GM12874 (cell line): Measurements from ENCODE around the gene INSIG1.
A peak's percentile ranks its signal among the peaks of the same experiment; 100 is the strongest.

Experiments used
- TF ChIP-seq, protein P1 (sequence below): IDR thresholded peaks from 2 replicates; pipeline ENCODE4 v1.5.1; 2011; ENCODE audit warnings: low read depth, mild to moderate bottlenecking, control low read depth, low read length, moderate library complexity; ENCODE audit not compliant: insufficient read depth

Gene INSIG1

GRCh38 chr7:155355745-155356144 is 58.1 kb downstream of the INSIG1 start:
- TF ChIP-seq, protein P1, sequence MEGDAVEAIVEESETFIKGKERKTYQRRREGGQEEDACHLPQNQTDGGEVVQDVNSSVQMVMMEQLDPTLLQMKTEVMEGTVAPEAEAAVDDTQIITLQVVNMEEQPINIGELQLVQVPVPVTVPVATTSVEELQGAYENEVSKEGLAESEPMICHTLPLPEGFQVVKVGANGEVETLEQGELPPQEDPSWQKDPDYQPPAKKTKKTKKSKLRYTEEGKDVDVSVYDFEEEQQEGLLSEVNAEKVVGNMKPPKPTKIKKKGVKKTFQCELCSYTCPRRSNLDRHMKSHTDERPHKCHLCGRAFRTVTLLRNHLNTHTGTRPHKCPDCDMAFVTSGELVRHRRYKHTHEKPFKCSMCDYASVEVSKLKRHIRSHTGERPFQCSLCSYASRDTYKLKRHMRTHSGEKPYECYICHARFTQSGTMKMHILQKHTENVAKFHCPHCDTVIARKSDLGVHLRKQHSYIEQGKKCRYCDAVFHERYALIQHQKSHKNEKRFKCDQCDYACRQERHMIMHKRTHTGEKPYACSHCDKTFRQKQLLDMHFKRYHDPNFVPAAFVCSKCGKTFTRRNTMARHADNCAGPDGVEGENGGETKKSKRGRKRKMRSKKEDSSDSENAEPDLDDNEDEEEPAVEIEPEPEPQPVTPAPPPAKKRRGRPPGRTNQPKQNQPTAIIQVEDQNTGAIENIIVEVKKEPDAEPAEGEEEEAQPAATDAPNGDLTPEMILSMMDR = no peak

DNA sequence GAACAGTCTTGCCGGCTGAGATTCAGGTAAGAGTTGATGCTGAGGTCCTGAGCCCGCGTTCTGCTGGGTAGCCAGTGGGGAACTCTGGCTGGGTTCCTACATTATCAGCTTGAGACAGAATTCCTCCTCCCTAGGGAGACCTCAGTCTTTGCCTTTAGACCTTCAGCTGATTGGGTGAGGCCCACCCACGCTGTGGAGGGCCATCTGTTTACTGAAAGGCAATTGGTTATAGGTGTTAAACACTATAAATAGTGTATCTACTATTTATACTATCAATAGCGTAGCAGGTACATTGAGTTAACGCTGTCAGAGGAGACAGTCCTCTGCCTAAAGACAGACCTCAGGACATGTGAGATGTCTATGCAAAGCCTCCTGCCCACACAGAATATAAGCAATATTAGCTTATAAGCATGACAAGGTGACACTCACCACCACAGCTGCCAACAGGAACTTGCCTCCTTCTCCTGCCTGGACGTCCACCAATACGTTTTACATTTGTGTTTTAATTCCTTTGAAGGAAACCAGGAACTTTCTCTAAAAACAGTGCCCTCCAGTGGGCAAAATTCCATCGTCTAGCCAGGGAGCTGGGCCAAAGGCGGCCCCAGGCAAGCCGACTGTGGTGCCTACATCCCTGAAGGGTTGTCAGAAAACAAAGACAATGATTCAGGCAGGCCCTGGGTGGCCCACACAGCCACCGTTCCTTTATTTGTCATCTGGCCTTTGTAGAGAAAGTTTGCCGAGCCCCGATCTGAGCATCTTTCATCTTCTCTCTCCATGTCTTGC is 58.8 kb downstream of the INSIG1 start:
- TF ChIP-seq, protein P1 = 0 out of 2 replicates have a peak, but pooled peaks have one; percentile 22

DNA sequence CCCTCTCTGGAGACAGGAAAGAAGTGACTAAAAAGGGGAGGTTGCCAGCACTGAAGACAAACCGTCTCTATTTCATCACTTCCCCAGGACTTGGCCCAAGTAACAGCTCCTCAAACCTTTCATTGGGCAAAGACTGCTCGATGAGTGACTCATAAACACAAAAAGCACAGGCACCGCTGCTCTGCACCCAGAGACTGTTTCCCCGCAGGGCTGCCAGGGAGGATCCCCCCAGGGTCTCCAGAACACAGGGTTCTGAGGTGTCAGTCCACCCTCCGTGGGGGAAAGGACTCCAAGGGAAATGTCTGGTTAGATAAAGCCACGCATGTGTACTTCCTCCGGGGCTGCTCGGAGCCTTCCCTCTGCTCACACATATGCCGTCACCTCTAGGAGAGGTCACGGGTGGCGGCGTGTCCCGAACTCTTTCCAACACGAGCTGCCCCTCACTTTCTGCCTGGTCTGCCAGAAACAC is 59.9 kb downstream of the INSIG1 start:
- TF ChIP-seq, protein P1 = no peak

GRCh38 chr7:155358066-155358947 is 60.6 kb downstream of the INSIG1 start:
- TF ChIP-seq, protein P1 = no peak

DNA sequence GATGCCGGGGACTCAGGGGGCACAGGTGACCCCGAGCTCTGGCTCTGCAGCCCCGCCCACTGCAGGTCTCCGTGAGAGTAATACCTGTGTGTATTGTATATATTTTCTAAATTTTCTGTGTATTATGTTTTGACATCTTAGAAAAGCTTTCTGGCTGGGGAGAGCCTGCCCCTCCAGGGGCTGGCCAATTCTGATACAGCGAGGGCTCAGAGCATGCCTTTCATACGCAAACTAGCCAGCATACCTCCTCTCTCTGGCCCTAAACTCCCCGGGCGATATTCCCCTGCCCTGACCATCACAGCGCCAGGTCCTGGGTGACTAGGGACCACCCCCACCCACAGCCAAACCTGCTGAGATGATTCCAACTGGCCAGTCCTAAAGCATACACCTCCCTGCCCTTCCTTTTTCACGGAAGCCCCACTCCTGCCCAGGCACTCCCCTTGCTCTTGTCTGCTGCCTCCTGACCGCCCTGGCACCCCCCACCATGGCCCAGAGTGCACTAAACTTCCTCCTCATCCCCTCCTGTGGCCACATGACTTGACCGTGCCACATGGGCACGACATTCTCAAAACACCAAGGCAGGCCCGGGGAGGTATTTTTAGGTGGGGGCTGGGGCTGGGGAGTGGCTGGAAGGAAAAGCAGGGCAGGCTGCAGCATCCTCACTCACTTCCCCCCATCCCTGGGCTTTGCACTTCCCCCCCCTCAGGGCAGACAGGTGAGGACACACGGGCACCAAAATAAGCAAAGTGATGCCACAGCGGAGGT is 61.5 kb downstream of the INSIG1 start:
- TF ChIP-seq, protein P1 = no peak
